NOMO-1 (cell line): ENCODE measurements around the gene UNC45B.
"Not testable (repeated sequence)": the region's sequence is repeated elsewhere in the genome, so short reads cannot be mapped to it uniquely, and the experiment has no call there.

Experiments
- DNase-seq, 2 experiments: peaks; one replicate each; lab custom pipeline; 2025; ENCODE audit not compliant: unreplicated experiment in 2 of 2; lab: John Stamatoyannopoulos, UW

Gene UNC45B

GRCh38 chr17:35169835-35170363, 22.3 kb downstream of the UNC45B start:
- DNase-seq, result no peak

- DNase-seq, result peak in 1 of 2 experiments; percentile 45
Observed at GRCh38 chr17:35170968-35171771, 23.6 kb downstream of the UNC45B start.

GRCh38 chr17:35171834-35172233, 24.2 kb downstream of the UNC45B start:
- no peak for DNase-seq

GRCh38 chr17:35172321-35172720, 24.7 kb downstream of the UNC45B start:
- DNase-seq, result not testable (repeated sequence)

GRCh38 chr17:35174835-35175334, 27.3 kb downstream of the UNC45B start:
- no peak for DNase-seq

- no peak for DNase-seq
Observed at GRCh38 chr17:35175638-35176415, 28.2 kb downstream of the UNC45B start.

GRCh38 chr17:35176897-35177296, 29.3 kb downstream of the UNC45B start:
- no peak for DNase-seq

- not testable (repeated sequence) for DNase-seq
Observed at GRCh38 chr17:35179379-35179778, 31.8 kb downstream of the UNC45B start.

GRCh38 chr17:35183332-35183731, 35.7 kb downstream of the UNC45B start:
- no peak for DNase-seq

- DNase-seq, result no peak
Observed at GRCh38 chr17:35184274-35184673, 36.7 kb downstream of the UNC45B start.

GRCh38 chr17:35185849-35186248, 38.2 kb downstream of the UNC45B start:
- peak; percentile 8 to 24 for DNase-seq

GRCh38 chr17:35187481-35187880, 39.9 kb downstream of the UNC45B start:
- no peak for DNase-seq

GRCh38 chr17:35188111-35188510, 40.5 kb downstream of the UNC45B start:
- peak in 1 of 2 experiments; percentile 4 for DNase-seq

GRCh38 chr17:35189291-35189690, 41.7 kb downstream of the UNC45B start:
- DNase-seq, result peak; percentile 61 to 91

GRCh38 chr17:35191001-35191695, 43.5 kb downstream of the UNC45B start:
- no peak for DNase-seq

- no peak for DNase-seq
Observed at GRCh38 chr17:35192708-35193107, 45.1 kb downstream of the UNC45B start.

GRCh38 chr17:35194001-35194400, 46.4 kb downstream of the UNC45B start, which contains the start of gene SLC35G3:
Gene SLC35G3, minus strand, starts transcription at chr17:35194393. Its CDS starts 86 bp downstream, at chr17:35194307.
- DNase-seq, result not testable (repeated sequence)

GRCh38 chr17:35195062-35195461, 47.4 kb downstream of the UNC45B start:
- DNase-seq, result not testable (repeated sequence)

GRCh38 chr17:35202582-35202981, 55.0 kb downstream of the UNC45B start:
- DNase-seq, result not testable (repeated sequence)

- DNase-seq, result no peak
Observed at GRCh38 chr17:35210741-35211140, 63.1 kb downstream of the UNC45B start.

GRCh38 chr17:35212668-35213067, 65.1 kb downstream of the UNC45B start:
- no peak for DNase-seq
